NCI-H2029 treated with DMSO at 0.1 percent for 48 hours (cell line): ENCODE data around the gene WWTR1.

Source experiments
- DNase-seq: peaks from one replicate; lab custom pipeline; 2025; lab: John Stamatoyannopoulos, UW

The WWTR1 gene

GRCh38 chr3:149592758-149593240 lies 65.0 kb downstream of the WWTR1 start:
- no peak for DNase-seq

GRCh38 chr3:149590691-149591441 lies 67.0 kb downstream of the WWTR1 start:
- DNase-seq = no peak

- no peak for DNase-seq
Measured at GRCh38 chr3:149589332-149589731, 68.5 kb downstream of the WWTR1 start.

- no peak for DNase-seq
Measured at GRCh38 chr3:149588909-149589308, 68.9 kb downstream of the WWTR1 start.

GRCh38 chr3:149587383-149587782 lies 70.4 kb downstream of the WWTR1 start:
- DNase-seq = no peak

- DNase-seq = no peak
Measured at GRCh38 chr3:149586871-149587270, 71.0 kb downstream of the WWTR1 start.

GRCh38 chr3:149585401-149585726 lies 72.5 kb downstream of the WWTR1 start:
- no peak for DNase-seq

GRCh38 chr3:149583921-149584635 lies 73.7 kb downstream of the WWTR1 start:
- DNase-seq = no peak

GRCh38 chr3:149582395-149582794 lies 75.4 kb downstream of the WWTR1 start:
- DNase-seq = no peak

GRCh38 chr3:149581681-149582370 lies 76.0 kb downstream of the WWTR1 start:
- DNase-seq = no peak

- no peak for DNase-seq
Measured at GRCh38 chr3:149581248-149581647, 76.6 kb downstream of the WWTR1 start.

- no peak for DNase-seq
Measured at GRCh38 chr3:149579838-149580542, 77.8 kb downstream of the WWTR1 start.

GRCh38 chr3:149579161-149579560 lies 78.7 kb downstream of the WWTR1 start:
- DNase-seq = no peak

- DNase-seq = no peak
Measured at GRCh38 chr3:149577801-149578200, 80.0 kb downstream of the WWTR1 start.

- peak; percentile 82 for DNase-seq
Measured at GRCh38 chr3:149575961-149576564, 81.8 kb downstream of the WWTR1 start.

- peak; percentile 36 for DNase-seq
Measured at GRCh38 chr3:149575213-149575960, 82.4 kb downstream of the WWTR1 start.

GRCh38 chr3:149572796-149573414 lies 84.9 kb downstream of the WWTR1 start:
- no peak for DNase-seq

GRCh38 chr3:149571381-149571780 lies 86.4 kb downstream of the WWTR1 start:
- DNase-seq = no peak

- no peak for DNase-seq
Measured at GRCh38 chr3:149570016-149570415, 87.8 kb downstream of the WWTR1 start.

- no peak for DNase-seq
Measured at GRCh38 chr3:149567381-149567780, 90.4 kb downstream of the WWTR1 start.
